GM23338 (cell line): Measurements from ENCODE around the gene SIK2. TPM values are rescaled to one million over a fixed set of nuclear protein-coding genes. Genes with fewer than 3 reads are reported as not detected.

Experiments used
- ATAC-seq: fragments of 200-7000 bp; cut with Tn5 transposase; 3 replicates; pipeline ENCODE4 v1.9.1; 2020
- DNase-seq: peaks from one replicate; pipeline ENCODE4 v3.0.0-alpha.2; 2015; ENCODE audit warnings: low spot score
- H2AFZ ChIP-seq: fragments of 200-600 bp; sonication (generic); 2 replicates; pipeline ENCODE4 v1.8.0; 2016; ENCODE audit warnings: antibody characterized with exemption, mild to moderate bottlenecking, moderate library complexity
- H3F3A ChIP-seq: fragments of 200-600 bp; sonication (generic); replicated peaks from 2 replicates; pipeline ENCODE4 v1.8.0; 2017; ENCODE audit warnings: antibody characterized with exemption, mixed run types, low read depth
- H3K27ac ChIP-seq: fragments of 200-600 bp; sonication (generic); 2 replicates; pipeline ENCODE4 v1.6.1; 2016; ENCODE audit warnings: low read depth
- H3K27me3 ChIP-seq: fragments of 200-600 bp; sonication (generic); 2 replicates; pipeline ENCODE4 v1.8.0; 2016; ENCODE audit warnings: mild to moderate bottlenecking, mixed run types, moderate library complexity; ENCODE audit not compliant: insufficient read depth
- H3K36me3 ChIP-seq: fragments of 200-600 bp; sonication (generic); 2 replicates; pipeline ENCODE4 v1.8.0; 2016; ENCODE audit warnings: mild to moderate bottlenecking; ENCODE audit not compliant: insufficient read depth
- H3K4me1 ChIP-seq: fragments of 200-600 bp; sonication (generic); 2 replicates; pipeline ENCODE4 v1.8.0; 2016; ENCODE audit warnings: mild to moderate bottlenecking, moderate library complexity; ENCODE audit not compliant: insufficient read depth
- H3K4me2 ChIP-seq: fragments of 200-600 bp; sonication (generic); 2 replicates; pipeline ENCODE4 v1.7.1; 2017; ENCODE audit warnings: mixed run types
- H3K4me3 ChIP-seq: fragments of 200-600 bp; sonication (generic); 2 replicates; pipeline ENCODE4 v1.6.1; 2016; ENCODE audit warnings: mixed run types
- H3K79me2 ChIP-seq: fragments of 200-600 bp; sonication (generic); replicated peaks from 2 replicates; pipeline ENCODE4 v1.8.0; 2017; ENCODE audit warnings: mild to moderate bottlenecking; ENCODE audit not compliant: insufficient read depth
- H3K9me2 ChIP-seq: fragments of 200-600 bp; sonication (generic); 2 replicates; pipeline ENCODE4 v1.8.0; 2017; ENCODE audit not compliant: insufficient read depth
- H4K20me1 ChIP-seq: fragments of 200-600 bp; sonication (generic); replicated peaks from 2 replicates; pipeline ENCODE4 v1.8.0; 2017; ENCODE audit warnings: mild to moderate bottlenecking; ENCODE audit not compliant: insufficient read depth
- H3K27ac Mint-ChIP-seq: 2 replicates; pipeline ENCODE4 v1.8.0; 2020; ENCODE audit warnings: inconsistent platforms, mild to moderate bottlenecking, moderate library complexity, mixed read lengths
- H3K27me3 Mint-ChIP-seq: 3 replicates; pipeline ENCODE4 v1.8.0; 2022; ENCODE audit warnings: low read depth, mild to moderate bottlenecking, moderate library complexity, mixed read lengths, inconsistent platforms; ENCODE audit not compliant: insufficient read depth, poor library complexity
- H3K36me3 Mint-ChIP-seq: 3 replicates; pipeline ENCODE4 v1.8.0; 2021; ENCODE audit warnings: low read depth, mild to moderate bottlenecking, inconsistent platforms, moderate library complexity, mixed read lengths
- H3K4me1 Mint-ChIP-seq: 3 replicates; pipeline ENCODE4 v1.8.0; 2020; ENCODE audit warnings: mild to moderate bottlenecking, inconsistent platforms, mixed read lengths
- H3K4me3 Mint-ChIP-seq: 3 replicates; pipeline ENCODE4 v1.8.0; 2021; ENCODE audit warnings: moderate library complexity, mild to moderate bottlenecking, inconsistent platforms, mixed read lengths
- H3K9me3 Mint-ChIP-seq: 3 replicates; pipeline ENCODE4 v1.8.0; 2020; ENCODE audit warnings: moderate library complexity, mild to moderate bottlenecking, inconsistent platforms, mixed read lengths
- EZH2 ChIP-seq: fragments of 200-600 bp; sonication (generic); IDR thresholded peaks from one replicate; pipeline ENCODE4 v1.8.0; 2017; ENCODE audit warnings: antibody characterized with exemption, mild to moderate bottlenecking, low read depth; ENCODE audit not compliant: unreplicated experiment
- JUNB ChIP-seq: IDR thresholded peaks from one replicate; pipeline ENCODE4 v1.6.1; 2016; ENCODE audit warnings: antibody characterized with exemption; ENCODE audit not compliant: unreplicated experiment
- NANOG ChIP-seq: IDR thresholded peaks from 2 replicates; pipeline ENCODE4 v1.6.1; 2016; ENCODE audit warnings: antibody characterized with exemption, borderline replicate concordance
- POLR2AphosphoS5 ChIP-seq: IDR thresholded peaks from 2 replicates; pipeline ENCODE4 v1.6.1; 2016; ENCODE audit warnings: antibody characterized with exemption, low read depth
- ZNF331 ChIP-seq: fragments of 250-450 bp; sonication (Bioruptor Pico); IDR thresholded peaks from 2 replicates; pipeline ENCODE4 v1.5.0; 2020; ENCODE audit warnings: low read depth, mild to moderate bottlenecking, moderate library complexity
- polyA plus RNA-seq: library from polyadenylated mRNA; unstranded; fragments of >200 nt; fragmentation: Nextera tagmentation; extraction: Ambion mirVana; gene quantifications from 2 replicates; pipeline ENCODE4 v1.2.1, GENCODE V29; 2016
- total RNA-seq: library from RNA; depleted of rRNA; stranded (reverse); fragments of >200 nt; shearing (Covaris generic); gene quantifications from 2 replicates; pipeline ENCODE4 v1.2.3, GENCODE V29; 2014
- TF ChIP-seq, protein P1 (sequence below): IDR thresholded peaks from one replicate; pipeline ENCODE4 v1.6.1; 2018; ENCODE audit warnings: antibody characterized with exemption; ENCODE audit not compliant: unreplicated experiment
- TF ChIP-seq, protein P2 (sequence below): IDR thresholded peaks from 2 replicates; pipeline ENCODE4 v1.6.1; 2016; ENCODE audit warnings: antibody characterized with exemption
- TF ChIP-seq, protein P3 (sequence below), 2 experiments: fragments of 200-600 bp in 1 of 2; sonication (generic) in 1 of 2; conservative IDR thresholded peaks; 2 replicates each; pipeline versions ENCODE4 v1.5.1 to v1.6.1; 2016 to 2017; ENCODE audit warnings: antibody characterized with exemption in 2 of 2, low read depth in 2 of 2, mild to moderate bottlenecking in 2 of 2, moderate library complexity in 1 of 2

The SIK2 gene
- total and polyA plus RNA-seq, 2 experiments from 2014 or later = 2.3 to 6.7 TPM

DNA sequence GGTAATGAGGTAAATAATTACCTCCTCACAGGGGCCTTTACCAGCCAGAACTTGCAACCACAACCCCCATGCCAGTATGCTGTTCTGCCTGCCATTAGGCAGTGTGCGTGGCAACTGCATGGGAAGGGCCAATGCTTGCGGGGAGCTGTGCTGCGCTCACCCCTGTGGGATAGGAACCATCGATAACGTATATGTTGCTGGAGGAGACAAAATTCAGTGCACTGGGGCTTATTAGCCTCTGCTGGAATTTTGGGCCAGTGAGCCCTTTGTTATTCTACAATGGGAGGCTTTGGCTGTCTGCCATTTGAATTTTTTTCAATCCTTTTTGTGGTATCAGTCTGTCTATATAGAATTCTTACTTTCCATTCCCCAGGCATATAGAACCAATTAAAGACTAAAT lies 116.6 kb downstream of the SIK2 start (continued):
- TF ChIP-seq, protein P1, sequence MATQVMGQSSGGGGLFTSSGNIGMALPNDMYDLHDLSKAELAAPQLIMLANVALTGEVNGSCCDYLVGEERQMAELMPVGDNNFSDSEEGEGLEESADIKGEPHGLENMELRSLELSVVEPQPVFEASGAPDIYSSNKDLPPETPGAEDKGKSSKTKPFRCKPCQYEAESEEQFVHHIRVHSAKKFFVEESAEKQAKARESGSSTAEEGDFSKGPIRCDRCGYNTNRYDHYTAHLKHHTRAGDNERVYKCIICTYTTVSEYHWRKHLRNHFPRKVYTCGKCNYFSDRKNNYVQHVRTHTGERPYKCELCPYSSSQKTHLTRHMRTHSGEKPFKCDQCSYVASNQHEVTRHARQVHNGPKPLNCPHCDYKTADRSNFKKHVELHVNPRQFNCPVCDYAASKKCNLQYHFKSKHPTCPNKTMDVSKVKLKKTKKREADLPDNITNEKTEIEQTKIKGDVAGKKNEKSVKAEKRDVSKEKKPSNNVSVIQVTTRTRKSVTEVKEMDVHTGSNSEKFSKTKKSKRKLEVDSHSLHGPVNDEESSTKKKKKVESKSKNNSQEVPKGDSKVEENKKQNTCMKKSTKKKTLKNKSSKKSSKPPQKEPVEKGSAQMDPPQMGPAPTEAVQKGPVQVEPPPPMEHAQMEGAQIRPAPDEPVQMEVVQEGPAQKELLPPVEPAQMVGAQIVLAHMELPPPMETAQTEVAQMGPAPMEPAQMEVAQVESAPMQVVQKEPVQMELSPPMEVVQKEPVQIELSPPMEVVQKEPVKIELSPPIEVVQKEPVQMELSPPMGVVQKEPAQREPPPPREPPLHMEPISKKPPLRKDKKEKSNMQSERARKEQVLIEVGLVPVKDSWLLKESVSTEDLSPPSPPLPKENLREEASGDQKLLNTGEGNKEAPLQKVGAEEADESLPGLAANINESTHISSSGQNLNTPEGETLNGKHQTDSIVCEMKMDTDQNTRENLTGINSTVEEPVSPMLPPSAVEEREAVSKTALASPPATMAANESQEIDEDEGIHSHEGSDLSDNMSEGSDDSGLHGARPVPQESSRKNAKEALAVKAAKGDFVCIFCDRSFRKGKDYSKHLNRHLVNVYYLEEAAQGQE = no peak

DNA sequence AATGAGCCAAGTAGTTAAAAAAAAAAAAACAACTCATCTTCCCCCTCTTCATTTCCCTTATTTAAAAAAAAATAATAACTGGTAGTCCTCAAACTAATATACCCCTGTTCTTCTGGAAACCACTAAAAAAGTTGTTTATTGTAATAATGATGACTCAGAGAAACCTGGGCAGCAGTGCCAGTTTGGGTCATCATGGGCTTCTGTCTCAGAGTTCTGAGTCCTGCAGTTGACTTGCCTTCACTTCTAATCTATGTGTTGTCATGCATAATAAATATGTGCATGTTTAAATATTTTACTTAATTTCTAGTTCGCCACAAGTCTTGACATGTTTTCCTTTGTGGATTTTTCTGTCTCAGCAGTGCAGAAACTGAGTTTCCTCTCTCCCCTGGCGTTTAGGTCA lies 117.1 kb downstream of the SIK2 start:
- no peaks in the 10 kb centered on the region for H3F3A ChIP-seq
- no peaks in the 10 kb centered on the region for H3K27me3 ChIP-seq
- Mint-ChIP-seq H3K27me3 (peaks cover 4% of the 10 kb centered on the region), H3K4me1 (peaks cover 27% of the 10 kb centered on the region), H3K36me3 (peaks cover 29% of the 10 kb centered on the region), H3K9me3 (no peaks in the 10 kb centered on the region), H3K27ac (peak overlapping the region; percentile 77), H3K4me3 (no peak overlapping the region)
- 0 out of 2 replicates have a peak, but pooled peaks cover 3% of the 10 kb centered on the region for H3K36me3 ChIP-seq
- peaks cover 17% of the 10 kb centered on the region for H3K4me1 ChIP-seq
- no peaks in the 10 kb centered on the region for H3K79me2 ChIP-seq
- peaks cover 15% of the 10 kb centered on the region; the same call in 1 of the 2 replicates for H4K20me1 ChIP-seq
- no peak overlapping the region for H2AFZ ChIP-seq
- no peak overlapping the region for H3K4me2 ChIP-seq
- DNase-seq (no peak), ATAC-seq (no peak)
- TF ChIP-seq EZH2 = no peak
- no peak for TF ChIP-seq POLR2AphosphoS5
- no peaks in the 10 kb centered on the region for H3K9me2 ChIP-seq
- no peak overlapping the region for H3K27ac ChIP-seq
- no peak overlapping the region for H3K4me3 ChIP-seq

DNA sequence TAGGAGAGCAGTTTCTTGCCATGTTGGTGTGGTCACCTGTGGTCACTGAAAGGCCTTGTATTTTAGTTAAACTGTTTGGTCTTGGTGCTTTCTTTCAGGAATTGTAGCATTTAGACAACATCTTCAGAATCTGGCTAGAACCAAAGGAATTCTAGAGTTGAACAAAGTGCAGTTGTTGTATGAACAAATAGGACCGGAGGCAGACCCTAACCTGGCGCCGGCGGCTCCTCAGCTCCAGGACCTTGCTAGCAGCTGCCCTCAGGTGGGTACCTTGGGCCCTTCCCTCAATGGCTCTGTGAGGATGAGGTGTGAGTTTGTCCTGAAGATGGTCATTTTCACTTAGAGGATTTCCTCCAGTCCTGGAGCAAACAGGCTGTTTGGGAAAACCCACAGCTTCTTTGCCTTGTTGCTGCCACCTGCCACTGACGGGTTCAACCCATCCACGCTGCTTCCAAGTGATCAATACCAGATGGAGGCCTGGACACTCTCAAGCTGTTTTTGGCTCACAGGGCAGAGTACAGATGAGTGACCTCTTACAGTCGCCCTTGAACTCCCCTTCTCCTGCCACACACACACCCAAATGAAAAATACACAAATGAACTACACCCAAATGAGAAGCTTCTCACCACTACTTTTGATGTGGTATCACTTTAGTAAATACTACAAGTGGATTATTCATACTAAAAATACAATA lies 118.7 kb downstream of the SIK2 start:
- DNase-seq = no peak
- ATAC-seq = no peak
- Histone ChIP-seq H3F3A (no peaks in the 10 kb centered on the region), H3K27me3 (no peaks in the 10 kb centered on the region), H3K9me2 (no peaks in the 10 kb centered on the region), H3K4me1 (peaks cover 17% of the 10 kb centered on the region), H2AFZ (no peak overlapping the region), H3K79me2 (no peaks in the 10 kb centered on the region), H3K27ac (no peak overlapping the region), H3K4me2 (no peak overlapping the region), H3K36me3 (0 out of 2 replicates have a peak, but pooled peaks cover 3% of the 10 kb centered on the region), H3K4me3 (no peak overlapping the region), H4K20me1 (peaks cover 12% of the 10 kb centered on the region; the same call in 1 of the 2 replicates)
- no peak overlapping the region for H3K27ac Mint-ChIP-seq
- peaks cover 32% of the 10 kb centered on the region for H3K36me3 Mint-ChIP-seq
- H3K4me3 Mint-ChIP-seq = no peak overlapping the region
- H3K9me3 Mint-ChIP-seq = no peaks in the 10 kb centered on the region
- peaks cover 27% of the 10 kb centered on the region for H3K4me1 Mint-ChIP-seq
- peaks cover 4% of the 10 kb centered on the region for H3K27me3 Mint-ChIP-seq
- no peak for TF ChIP-seq EZH2
- TF ChIP-seq, protein P2, sequence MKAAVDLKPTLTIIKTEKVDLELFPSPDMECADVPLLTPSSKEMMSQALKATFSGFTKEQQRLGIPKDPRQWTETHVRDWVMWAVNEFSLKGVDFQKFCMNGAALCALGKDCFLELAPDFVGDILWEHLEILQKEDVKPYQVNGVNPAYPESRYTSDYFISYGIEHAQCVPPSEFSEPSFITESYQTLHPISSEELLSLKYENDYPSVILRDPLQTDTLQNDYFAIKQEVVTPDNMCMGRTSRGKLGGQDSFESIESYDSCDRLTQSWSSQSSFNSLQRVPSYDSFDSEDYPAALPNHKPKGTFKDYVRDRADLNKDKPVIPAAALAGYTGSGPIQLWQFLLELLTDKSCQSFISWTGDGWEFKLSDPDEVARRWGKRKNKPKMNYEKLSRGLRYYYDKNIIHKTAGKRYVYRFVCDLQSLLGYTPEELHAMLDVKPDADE = no peak
- no peak for TF ChIP-seq ZNF331 (CRISPR knock-in tag)
- TF ChIP-seq NANOG = no peak
- TF ChIP-seq, protein P3, sequence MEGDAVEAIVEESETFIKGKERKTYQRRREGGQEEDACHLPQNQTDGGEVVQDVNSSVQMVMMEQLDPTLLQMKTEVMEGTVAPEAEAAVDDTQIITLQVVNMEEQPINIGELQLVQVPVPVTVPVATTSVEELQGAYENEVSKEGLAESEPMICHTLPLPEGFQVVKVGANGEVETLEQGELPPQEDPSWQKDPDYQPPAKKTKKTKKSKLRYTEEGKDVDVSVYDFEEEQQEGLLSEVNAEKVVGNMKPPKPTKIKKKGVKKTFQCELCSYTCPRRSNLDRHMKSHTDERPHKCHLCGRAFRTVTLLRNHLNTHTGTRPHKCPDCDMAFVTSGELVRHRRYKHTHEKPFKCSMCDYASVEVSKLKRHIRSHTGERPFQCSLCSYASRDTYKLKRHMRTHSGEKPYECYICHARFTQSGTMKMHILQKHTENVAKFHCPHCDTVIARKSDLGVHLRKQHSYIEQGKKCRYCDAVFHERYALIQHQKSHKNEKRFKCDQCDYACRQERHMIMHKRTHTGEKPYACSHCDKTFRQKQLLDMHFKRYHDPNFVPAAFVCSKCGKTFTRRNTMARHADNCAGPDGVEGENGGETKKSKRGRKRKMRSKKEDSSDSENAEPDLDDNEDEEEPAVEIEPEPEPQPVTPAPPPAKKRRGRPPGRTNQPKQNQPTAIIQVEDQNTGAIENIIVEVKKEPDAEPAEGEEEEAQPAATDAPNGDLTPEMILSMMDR (conservative IDR thresholded peaks at IDR 0.05; ENCODE audit: low read depth in 2 of 2) = no peak
- TF ChIP-seq, protein P1 = no peak
- TF ChIP-seq JUNB = no peak
- TF ChIP-seq POLR2AphosphoS5 = no peak
